ENCODE results near the gene ZNF691.

The ZNF691 gene

DNA sequence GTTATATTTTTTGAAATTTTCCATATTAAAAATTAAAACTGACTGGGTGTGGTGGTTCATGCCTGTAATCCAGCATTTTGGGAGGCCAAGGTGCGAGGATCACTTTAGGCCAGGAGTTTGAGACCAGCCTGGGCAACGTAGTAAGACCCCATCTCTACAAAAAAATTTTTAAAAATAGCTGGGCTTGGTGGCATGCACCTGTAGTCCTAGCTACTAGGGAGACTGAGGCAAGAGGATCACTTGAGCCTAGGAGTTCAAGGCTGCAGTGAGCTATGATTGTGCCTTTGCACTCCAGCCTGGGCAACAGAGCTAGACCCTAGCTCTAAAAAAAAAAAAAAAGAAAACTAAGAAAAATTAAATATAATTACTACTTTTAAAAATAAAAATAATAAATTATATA lies 24.7 kb upstream of the ZNF691 start:
- no peak overlapping the region for H3K4me3 ChIP-seq (replicated peaks; ENCODE audit: low read depth, low read length)
- TF ChIP-seq, protein P1, sequence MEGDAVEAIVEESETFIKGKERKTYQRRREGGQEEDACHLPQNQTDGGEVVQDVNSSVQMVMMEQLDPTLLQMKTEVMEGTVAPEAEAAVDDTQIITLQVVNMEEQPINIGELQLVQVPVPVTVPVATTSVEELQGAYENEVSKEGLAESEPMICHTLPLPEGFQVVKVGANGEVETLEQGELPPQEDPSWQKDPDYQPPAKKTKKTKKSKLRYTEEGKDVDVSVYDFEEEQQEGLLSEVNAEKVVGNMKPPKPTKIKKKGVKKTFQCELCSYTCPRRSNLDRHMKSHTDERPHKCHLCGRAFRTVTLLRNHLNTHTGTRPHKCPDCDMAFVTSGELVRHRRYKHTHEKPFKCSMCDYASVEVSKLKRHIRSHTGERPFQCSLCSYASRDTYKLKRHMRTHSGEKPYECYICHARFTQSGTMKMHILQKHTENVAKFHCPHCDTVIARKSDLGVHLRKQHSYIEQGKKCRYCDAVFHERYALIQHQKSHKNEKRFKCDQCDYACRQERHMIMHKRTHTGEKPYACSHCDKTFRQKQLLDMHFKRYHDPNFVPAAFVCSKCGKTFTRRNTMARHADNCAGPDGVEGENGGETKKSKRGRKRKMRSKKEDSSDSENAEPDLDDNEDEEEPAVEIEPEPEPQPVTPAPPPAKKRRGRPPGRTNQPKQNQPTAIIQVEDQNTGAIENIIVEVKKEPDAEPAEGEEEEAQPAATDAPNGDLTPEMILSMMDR (IDR thresholded peaks at IDR 0.05; ENCODE audit: low read depth, low read length, missing control alignments): no peak
- DNase-seq (ENCODE audit: extremely low read depth, low read depth): no peak

DNA sequence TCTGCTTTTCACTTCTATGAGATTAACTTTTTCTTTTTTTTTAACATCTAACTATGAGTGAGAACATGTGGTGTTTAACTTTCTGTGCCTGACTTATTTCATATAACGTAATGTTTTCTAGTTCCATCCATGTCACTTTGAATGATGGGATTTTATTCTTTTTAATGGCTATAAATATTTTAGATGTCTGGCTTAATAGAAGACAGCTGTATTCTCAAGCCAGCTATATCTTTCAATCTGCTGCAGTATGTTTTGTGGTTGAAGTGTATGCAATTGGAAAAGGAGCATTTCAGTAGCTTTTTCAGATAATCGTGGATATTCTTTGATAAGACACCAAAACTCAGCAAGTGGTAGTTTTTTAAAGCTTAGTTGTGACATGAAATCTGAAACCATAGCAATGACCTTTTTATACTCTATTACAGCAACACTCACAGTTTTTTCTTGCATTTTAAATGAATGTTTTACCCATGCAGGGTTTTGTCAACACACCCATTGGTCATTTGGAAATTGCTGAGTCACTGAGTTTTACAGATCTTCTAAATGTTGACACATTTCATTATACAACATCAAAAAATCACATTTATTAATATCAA lies 23.5 kb upstream of the ZNF691 start:
- H3K4me3 ChIP-seq (replicated peaks; ENCODE audit: low read depth, low read length): no peak overlapping the region
- no peak for DNase-seq (ENCODE audit: extremely low read depth, low read depth)
- TF ChIP-seq, protein P1 (IDR thresholded peaks at IDR 0.05; ENCODE audit: low read depth, low read length, missing control alignments): no peak

DNA sequence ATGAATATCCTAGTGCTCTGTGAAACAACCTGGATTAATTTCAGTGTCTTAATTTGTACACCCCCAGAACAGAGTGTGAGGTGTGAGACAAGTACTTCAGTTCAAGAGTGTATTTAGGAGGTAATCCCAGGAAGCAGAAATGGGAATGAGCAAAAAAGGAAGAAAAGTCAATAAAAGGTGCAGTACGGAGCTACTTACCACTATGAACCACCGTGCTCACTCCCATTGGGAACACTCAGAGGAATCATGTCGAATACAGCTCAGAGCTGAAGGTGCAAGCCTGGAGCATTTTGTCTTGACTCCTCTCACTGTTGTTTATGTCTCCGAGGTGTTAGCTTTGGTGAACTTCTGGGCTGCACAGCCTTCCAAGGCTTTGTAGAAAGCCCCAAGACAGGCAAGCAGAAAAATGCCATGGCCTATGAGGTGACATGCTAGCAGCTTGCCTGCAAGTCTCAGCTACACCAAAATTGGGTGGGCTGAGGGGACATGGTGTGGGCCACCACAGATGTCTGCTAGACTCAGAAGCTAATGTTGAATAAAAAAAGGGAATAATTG lies 21.9 kb upstream of the ZNF691 start:
- H3K4me3 ChIP-seq (replicated peaks; ENCODE audit: low read depth, low read length): no peak overlapping the region
- no peak for DNase-seq (ENCODE audit: extremely low read depth, low read depth)
- TF ChIP-seq, protein P1 (IDR thresholded peaks at IDR 0.05; ENCODE audit: low read depth, low read length, missing control alignments): no peak

GRCh38 chr1:42825036-42825851 lies 21.2 kb upstream of the ZNF691 start:
- no peak overlapping the region for H3K4me3 ChIP-seq (replicated peaks; ENCODE audit: low read depth, low read length)
- DNase-seq (ENCODE audit: extremely low read depth, low read depth): no peak
- TF ChIP-seq, protein P1 (IDR thresholded peaks at IDR 0.05; ENCODE audit: low read depth, low read length, missing control alignments): no peak

- no peak for DNase-seq (ENCODE audit: extremely low read depth, low read depth)
- H3K4me3 ChIP-seq (replicated peaks; ENCODE audit: low read depth, low read length): no peak overlapping the region
- TF ChIP-seq, protein P1 (IDR thresholded peaks at IDR 0.05; ENCODE audit: low read depth, low read length, missing control alignments): no peak
Measured at GRCh38 chr1:42830631-42831030, 15.8 kb upstream of the ZNF691 start.

GRCh38 chr1:42831273-42831672 lies 15.1 kb upstream of the ZNF691 start:
- no peak overlapping the region for H3K4me3 ChIP-seq (replicated peaks; ENCODE audit: low read depth, low read length)
- DNase-seq (ENCODE audit: extremely low read depth, low read depth): no peak
- TF ChIP-seq, protein P1 (IDR thresholded peaks at IDR 0.05; ENCODE audit: low read depth, low read length, missing control alignments): no peak
